Omental fat pad (tissue), 4 donors: ENCODE results near the gene KLRC4. TPM values are rescaled to one million over a fixed set of nuclear protein-coding genes. Genes with fewer than 3 reads are reported as not detected.
"Not testable (repeated sequence)": the region's sequence is repeated elsewhere in the genome, so short reads cannot be mapped to it uniquely, and the experiment has no call there.

ENCODE experiments used
- ATAC-seq: fragments of 150-250 bp; one replicate; pipeline ENCODE4 v1.9.1; 2016; ENCODE audit warnings: mild to moderate bottlenecking, moderate library complexity; ENCODE audit not compliant: low FRiP score
- DNase-seq: peaks from one replicate; pipeline ENCODE4 v3.0.0-alpha.2; 2019; ENCODE audit warnings: low spot score
- CTCF ChIP-seq, 3 donors: fragments of 450-650 bp; IDR thresholded peaks; one replicate each; pipeline ENCODE4 v1.5.1; 2016 to 2017; ENCODE audit warnings: antibody characterized with exemption in 3 of 3, mild to moderate bottlenecking in 3 of 3, moderate library complexity in 2 of 3
- total RNA-seq, 4 donors: library from RNA; depleted of rRNA; stranded (reverse); fragments of >200 nt; gene quantifications; one replicate each; pipeline ENCODE4 v1.1.0, GENCODE V29; 2016

KLRC4 gene
- total RNA-seq, 4 donors from 2014 or later, result 0.63 to 0.96 TPM; not detected in 2

- TF ChIP-seq CTCF (IDR thresholded peaks at IDR 0.05), result no peak
- ATAC-seq (no peak), DNase-seq (no peak)
Observed at GRCh38 chr12:10389904-10390303, 19.7 kb downstream of the KLRC4 start, which contains the start of gene KLRK1. TSS of gene KLRK1 (minus strand) at chr12:10390041. CDS start at chr12:10388810, 1,231 bp downstream.

GRCh38 chr12:10388624-10389413 is 20.7 kb downstream of the KLRC4 start:
- TF ChIP-seq CTCF (IDR thresholded peaks at IDR 0.05), result no peak
- ATAC-seq (no peak), DNase-seq (no peak)

- not testable (repeated sequence) for DNase-seq, ATAC-seq
Observed at GRCh38 chr12:10387498-10387897, 22.1 kb downstream of the KLRC4 start.

GRCh38 chr12:10386857-10387256 is 22.7 kb downstream of the KLRC4 start:
- no peak for TF ChIP-seq CTCF (IDR thresholded peaks at IDR 0.05)
- ATAC-seq, result no peak
- DNase-seq, result no peak

GRCh38 chr12:10385166-10385613 is 24.4 kb downstream of the KLRC4 start:
- DNase-seq (no peak), ATAC-seq (no peak)
- TF ChIP-seq CTCF (IDR thresholded peaks at IDR 0.05), result no peak

GRCh38 chr12:10384191-10384590 is 25.4 kb downstream of the KLRC4 start:
- ATAC-seq (no peak), DNase-seq (no peak)
- no peak for TF ChIP-seq CTCF (IDR thresholded peaks at IDR 0.05)

GRCh38 chr12:10381928-10382628 is 27.5 kb downstream of the KLRC4 start:
- ATAC-seq (no peak), DNase-seq (no peak)
- TF ChIP-seq CTCF (IDR thresholded peaks at IDR 0.05), result no peak

GRCh38 chr12:10378737-10379136 is 30.8 kb downstream of the KLRC4 start:
- DNase-seq, ATAC-seq: not testable (repeated sequence)
